Activated T-helper 2 cell treated with anti-CD3 and anti-CD28 coated beads, Interferon-gamma antibody, Interleukin-2, Interleukin-4, amounts not matched to agents 10 μg/mL and 5 μg/mL and 100 μg/mL, durations not matched to agents 14 hours and 24 hours and 36 hours (primary cell): ENCODE measurements around the gene AURKB. TPM values are rescaled to one million over a fixed set of nuclear protein-coding genes. Genes with fewer than 3 reads are reported as not detected.

Source experiments
- DNase-seq: peaks from one replicate; pipeline ENCODE4 v3.0.0; 2021; ENCODE audit warnings: low spot score
- H3K27ac Mint-ChIP-seq: one replicate; pipeline ENCODE4 v1.8.0; 2021; ENCODE audit warnings: mixed read lengths
- H3K27me3 Mint-ChIP-seq: one replicate; pipeline ENCODE4 v1.8.0; 2021; ENCODE audit warnings: low read depth, mixed read lengths
- H3K36me3 Mint-ChIP-seq: one replicate; pipeline ENCODE4 v1.8.0; 2021; ENCODE audit warnings: low read depth, mixed read lengths
- H3K4me1 Mint-ChIP-seq: one replicate; pipeline ENCODE4 v1.8.0; 2021; ENCODE audit warnings: low read depth, mixed read lengths
- H3K4me3 Mint-ChIP-seq: one replicate; pipeline ENCODE4 v1.8.0; 2021; ENCODE audit warnings: low read depth, mild to moderate bottlenecking, moderate library complexity, mixed read lengths
- H3K9me3 Mint-ChIP-seq: one replicate; pipeline ENCODE4 v1.8.0; 2021; ENCODE audit warnings: mixed read lengths
- intact Hi-C: fragments of 100-400 bp; cut with micrococcal nuclease; formaldehyde crosslinking; loops from one replicate; pipeline ENCODE4 v1.15.1; 2023
- total RNA-seq: library from RNA; stranded (reverse); gene quantifications from 2 replicates; pipeline ENCODE4 v1.2.3, GENCODE V29; 2022

Gene AURKB
- total RNA-seq, 1 donor from 2014 or later: 113 TPM

DNA sequence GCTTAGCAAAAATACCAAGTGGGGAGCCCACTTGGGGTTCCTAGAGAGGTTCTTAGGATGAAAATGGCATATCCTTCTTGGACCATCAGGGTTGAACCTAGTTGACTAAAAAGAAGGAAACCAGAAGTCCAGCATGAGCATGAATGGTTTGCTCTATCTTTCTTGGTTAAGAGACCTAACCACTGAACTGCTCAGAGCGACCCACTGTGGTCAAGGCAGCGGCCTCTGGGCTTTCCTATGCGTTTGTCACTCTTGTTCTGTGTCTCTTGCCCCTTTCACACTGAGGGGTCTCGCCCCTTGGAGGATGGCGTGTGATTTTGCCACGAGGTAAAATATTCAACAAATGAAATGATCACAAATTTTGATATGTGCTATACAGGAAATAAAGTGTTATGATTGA lies 19.9 kb downstream of the AURKB start:
- intact Hi-C loops: loop anchor here (5.0 kb wide), 1 partner anchor 97 kb away; the partner anchor contains the start of gene RANGRF
- H3K27ac Mint-ChIP-seq: peak overlapping the region; percentile 86
- no peak for DNase-seq
- no peak overlapping the region for H3K4me3 Mint-ChIP-seq
- H3K36me3 Mint-ChIP-seq: no peaks in the 10 kb centered on the region
- peaks cover 11% of the 10 kb centered on the region for H3K4me1 Mint-ChIP-seq
- H3K9me3 Mint-ChIP-seq: no peaks in the 10 kb centered on the region
- H3K27me3 Mint-ChIP-seq: no peaks in the 10 kb centered on the region

DNA sequence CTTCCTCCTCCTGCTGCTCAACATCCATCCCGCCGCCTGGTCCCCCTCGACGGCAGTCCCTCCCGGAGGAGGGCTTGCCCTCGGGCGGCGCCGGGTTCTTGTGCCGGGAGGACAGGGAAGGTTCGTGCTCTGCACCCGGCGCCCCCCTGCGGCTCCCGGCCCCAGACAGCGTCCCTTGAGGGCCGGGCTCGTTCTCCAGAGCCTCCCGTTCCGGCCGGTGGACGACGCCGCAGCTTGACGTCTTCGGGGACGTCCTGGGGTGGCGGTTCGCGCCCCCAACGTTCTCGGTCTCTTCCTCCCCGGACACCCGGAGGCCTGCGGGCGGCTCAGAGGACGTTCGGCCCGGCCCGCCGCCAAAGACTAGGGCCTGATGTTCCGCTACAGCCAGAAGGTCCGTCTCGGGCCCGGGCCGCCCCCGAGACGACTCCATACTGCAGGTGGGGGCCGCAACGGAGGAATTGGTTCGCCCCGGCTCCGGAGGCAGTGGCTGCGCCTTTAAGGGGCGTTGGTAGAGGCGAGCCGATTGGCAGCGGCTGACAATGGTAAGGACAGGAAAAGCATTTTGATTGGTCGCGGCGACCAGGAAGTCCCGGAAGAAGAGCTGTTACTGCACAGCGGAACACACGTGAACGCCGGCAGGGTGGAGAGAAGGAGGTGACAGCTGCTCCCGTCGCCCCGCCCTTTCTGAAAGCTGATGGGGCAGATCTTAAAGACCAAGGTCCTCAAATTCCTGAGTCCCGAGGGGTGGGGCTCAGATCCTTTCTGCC lies 20.5 kb downstream of the AURKB start, which contains the start of gene BORCS6:
Gene BORCS6, minus strand, starts transcription at position 470 of the 767 bp plus-strand sequence. Its CDS starts 40 bp downstream, at position 430.
- H3K4me1 Mint-ChIP-seq: peaks cover 11% of the 10 kb centered on the region
- H3K27ac Mint-ChIP-seq: peak within 1 kb of the TSS; percentile 86
- DNase-seq: peak; percentile 95
- intact Hi-C loops: loop anchor here (5.0 kb wide), 1 partner anchor 97 kb away; the partner anchor contains the start of gene RANGRF
- H3K36me3 Mint-ChIP-seq: no peaks in the 10 kb centered on the region
- no peaks in the 10 kb centered on the region for H3K9me3 Mint-ChIP-seq
- no peak within 1 kb of the TSS for H3K4me3 Mint-ChIP-seq
- H3K27me3 Mint-ChIP-seq: no peaks in the 10 kb centered on the region

DNA sequence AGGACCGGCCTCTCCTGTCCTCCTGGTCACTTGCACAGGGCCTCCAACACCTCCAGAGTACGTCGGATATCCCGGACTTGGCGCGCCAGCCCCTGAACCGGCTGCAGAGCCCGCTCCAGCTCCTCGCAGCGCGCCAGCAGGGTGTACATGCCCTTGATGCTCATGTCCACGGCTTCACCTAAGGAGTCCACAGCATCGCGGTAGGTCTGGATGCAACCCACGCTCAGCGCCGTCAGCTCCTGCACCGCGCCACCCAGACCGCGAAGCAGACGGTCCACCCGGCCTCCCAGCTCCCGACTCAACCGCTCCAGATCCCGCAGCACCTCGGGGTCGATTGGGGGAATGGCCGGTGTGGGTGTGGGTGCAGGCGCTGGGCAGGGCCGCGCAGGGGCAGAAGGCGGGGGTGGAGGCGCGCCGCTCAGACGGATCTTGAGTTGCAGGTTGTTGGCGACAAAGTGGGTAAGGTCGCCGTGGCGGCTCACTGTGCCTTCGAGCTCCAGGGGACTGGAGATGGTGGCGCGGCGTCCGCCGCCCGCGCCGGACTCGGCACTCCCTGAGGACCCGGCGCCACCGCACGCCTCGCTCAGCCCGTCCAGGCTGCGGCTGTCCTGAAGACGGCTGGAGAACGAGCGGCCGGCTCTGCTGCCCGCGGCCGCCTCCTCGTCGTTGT lies 21.2 kb downstream of the AURKB start:
- no peaks in the 10 kb centered on the region for H3K9me3 Mint-ChIP-seq
- H3K27me3 Mint-ChIP-seq: no peaks in the 10 kb centered on the region
- intact Hi-C loops: no loop called here
- H3K4me3 Mint-ChIP-seq: no peak overlapping the region
- peaks cover 11% of the 10 kb centered on the region for H3K4me1 Mint-ChIP-seq
- DNase-seq: peak; percentile 37
- no peaks in the 10 kb centered on the region for H3K36me3 Mint-ChIP-seq
- peak overlapping the region; percentile 50 for H3K27ac Mint-ChIP-seq

DNA sequence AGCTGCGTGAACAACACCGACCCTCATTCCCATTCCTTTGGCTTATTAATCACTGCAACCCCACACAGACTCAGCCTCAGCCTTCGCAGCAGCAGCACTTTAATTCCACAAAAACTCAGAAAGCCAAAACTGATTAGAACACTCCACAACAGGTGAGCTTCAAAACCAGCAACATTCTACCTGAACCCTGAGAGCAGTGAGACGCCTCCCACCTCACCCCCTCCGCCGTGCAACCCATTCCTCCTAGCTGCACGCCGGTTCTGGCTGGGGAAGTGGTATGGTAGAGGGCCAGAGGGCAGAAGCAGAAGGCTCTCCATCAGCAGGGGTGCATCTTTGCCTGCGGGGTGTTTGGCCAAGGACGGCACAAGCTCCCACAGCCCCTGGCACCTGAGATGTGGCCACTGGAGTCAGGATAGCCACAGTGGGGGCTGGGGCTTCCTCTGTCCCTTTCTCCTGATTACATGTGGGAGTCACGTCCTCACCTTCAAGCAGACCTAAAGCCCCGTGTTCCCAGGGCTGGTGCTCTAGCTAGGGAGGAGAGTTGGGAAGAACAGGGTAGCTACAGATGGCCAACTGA lies 22.0 kb downstream of the AURKB start:
- H3K27ac Mint-ChIP-seq: no peak overlapping the region
- H3K27me3 Mint-ChIP-seq: no peaks in the 10 kb centered on the region
- intact Hi-C loops: no loop called here
- peak; percentile 20 for DNase-seq
- peaks cover 14% of the 10 kb centered on the region for H3K4me1 Mint-ChIP-seq
- H3K36me3 Mint-ChIP-seq: no peaks in the 10 kb centered on the region
- no peak overlapping the region for H3K4me3 Mint-ChIP-seq
- H3K9me3 Mint-ChIP-seq: no peaks in the 10 kb centered on the region

DNA sequence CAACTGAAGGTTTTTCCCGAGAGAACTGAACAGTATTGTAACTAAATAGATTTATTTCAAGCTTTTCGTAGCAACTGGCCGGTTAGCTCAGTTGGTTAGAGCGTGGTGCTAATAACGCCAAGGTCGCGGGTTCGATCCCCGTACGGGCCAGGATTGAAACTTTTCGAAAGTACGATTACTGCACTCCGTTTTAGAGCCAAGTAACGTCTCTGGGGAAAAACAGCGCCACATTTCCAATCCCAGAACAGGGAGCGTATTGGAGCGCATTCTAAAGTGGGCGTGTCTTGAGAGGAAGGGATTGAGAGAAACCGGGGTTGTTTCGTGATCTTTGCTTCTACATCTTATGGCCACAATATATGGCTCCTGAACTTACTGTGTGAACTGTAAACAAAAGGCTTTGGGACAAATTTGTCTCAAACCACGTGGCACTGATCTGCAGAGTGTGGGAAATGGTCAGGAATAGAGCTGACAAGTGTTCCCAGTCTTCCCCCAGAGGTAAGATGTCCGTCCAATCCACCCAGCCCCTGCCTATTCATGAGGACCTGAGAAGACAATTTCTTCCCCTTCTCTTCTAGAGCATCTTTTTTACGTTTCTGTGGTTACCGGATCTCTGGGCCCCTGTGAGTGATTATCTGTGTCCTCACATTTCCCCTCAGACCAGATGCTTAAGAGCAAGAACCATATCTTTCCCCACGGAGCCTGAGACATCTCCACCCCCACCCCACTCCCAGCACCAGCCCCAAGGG lies 22.7 kb downstream of the AURKB start:
- intact Hi-C loops: loop anchor here (1.0 kb wide), 9 partner anchors 14 to 67 kb away; partner anchors contain the start of genes CTC1 and HES7
- no peaks in the 10 kb centered on the region for H3K36me3 Mint-ChIP-seq
- no peak overlapping the region for H3K27ac Mint-ChIP-seq
- no peaks in the 10 kb centered on the region for H3K9me3 Mint-ChIP-seq
- H3K4me1 Mint-ChIP-seq: peaks cover 14% of the 10 kb centered on the region
- H3K27me3 Mint-ChIP-seq: peaks cover 2% of the 10 kb centered on the region
- no peak overlapping the region for H3K4me3 Mint-ChIP-seq
- peak; percentile 89 for DNase-seq

DNA sequence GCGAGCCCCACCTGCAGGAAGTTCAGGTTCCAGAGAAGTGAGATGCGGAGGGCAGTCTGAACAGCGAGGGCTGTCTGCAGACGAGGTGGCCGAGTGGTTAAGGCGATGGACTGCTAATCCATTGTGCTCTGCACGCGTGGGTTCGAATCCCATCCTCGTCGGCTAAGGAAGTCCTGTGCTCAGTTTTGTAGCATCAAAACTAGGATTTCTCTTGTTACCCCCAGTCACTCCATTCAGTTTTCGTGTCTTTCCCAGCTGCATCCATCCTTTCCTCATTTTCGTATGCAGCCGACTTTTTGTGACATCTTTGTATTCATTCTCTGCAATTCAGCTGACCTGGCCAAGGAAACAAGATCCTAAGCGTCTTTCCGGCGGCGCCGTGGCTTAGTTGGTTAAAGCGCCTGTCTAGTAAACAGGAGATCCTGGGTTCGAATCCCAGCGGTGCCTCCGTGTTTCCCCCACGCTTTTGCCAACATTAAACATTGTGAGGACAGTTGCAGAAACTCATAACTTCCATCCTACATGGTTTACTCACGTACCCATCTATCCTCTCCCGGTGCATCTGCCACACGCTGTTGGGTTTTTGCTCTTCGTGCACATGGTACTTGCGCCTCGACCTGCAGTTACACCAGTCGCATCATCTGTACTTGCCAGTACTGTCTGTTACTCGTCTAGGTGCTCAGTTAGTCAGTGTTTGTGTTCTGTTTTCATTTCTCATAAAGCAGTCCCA lies 23.4 kb downstream of the AURKB start:
- peak; percentile 91 for DNase-seq
- intact Hi-C loops: loop anchor here (1.0 kb wide), 9 partner anchors 14 to 67 kb away; partner anchors contain the start of genes CTC1 and HES7
- Mint-ChIP-seq H3K27ac (no peak overlapping the region), H3K36me3 (no peaks in the 10 kb centered on the region), H3K4me1 (peaks cover 16% of the 10 kb centered on the region), H3K4me3 (no peak overlapping the region), H3K27me3 (peaks cover 6% of the 10 kb centered on the region), H3K9me3 (no peaks in the 10 kb centered on the region)

DNA sequence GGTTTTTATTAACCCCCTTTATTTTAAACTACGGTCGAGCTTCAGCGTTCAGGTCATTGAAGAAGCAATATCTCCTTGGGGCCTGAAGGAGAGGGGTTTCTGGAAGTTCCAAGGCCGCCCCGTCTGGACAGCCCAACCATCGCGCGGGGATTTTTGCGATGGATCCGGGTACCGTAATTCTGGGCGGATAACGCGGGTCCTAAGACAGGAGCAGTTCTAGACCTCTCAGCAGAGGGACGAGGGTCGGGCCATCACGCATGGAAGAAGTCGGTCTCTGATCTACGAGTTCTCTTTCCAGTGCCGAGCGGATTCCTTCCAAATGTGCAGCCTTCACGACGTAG lies 24.0 kb downstream of the AURKB start:
- no peaks in the 10 kb centered on the region for H3K9me3 Mint-ChIP-seq
- intact Hi-C loops: no loop called here
- H3K27me3 Mint-ChIP-seq: peaks cover 7% of the 10 kb centered on the region
- peaks cover 17% of the 10 kb centered on the region for H3K4me1 Mint-ChIP-seq
- H3K4me3 Mint-ChIP-seq: no peak overlapping the region
- H3K27ac Mint-ChIP-seq: no peak overlapping the region
- no peak for DNase-seq
- no peaks in the 10 kb centered on the region for H3K36me3 Mint-ChIP-seq

DNA sequence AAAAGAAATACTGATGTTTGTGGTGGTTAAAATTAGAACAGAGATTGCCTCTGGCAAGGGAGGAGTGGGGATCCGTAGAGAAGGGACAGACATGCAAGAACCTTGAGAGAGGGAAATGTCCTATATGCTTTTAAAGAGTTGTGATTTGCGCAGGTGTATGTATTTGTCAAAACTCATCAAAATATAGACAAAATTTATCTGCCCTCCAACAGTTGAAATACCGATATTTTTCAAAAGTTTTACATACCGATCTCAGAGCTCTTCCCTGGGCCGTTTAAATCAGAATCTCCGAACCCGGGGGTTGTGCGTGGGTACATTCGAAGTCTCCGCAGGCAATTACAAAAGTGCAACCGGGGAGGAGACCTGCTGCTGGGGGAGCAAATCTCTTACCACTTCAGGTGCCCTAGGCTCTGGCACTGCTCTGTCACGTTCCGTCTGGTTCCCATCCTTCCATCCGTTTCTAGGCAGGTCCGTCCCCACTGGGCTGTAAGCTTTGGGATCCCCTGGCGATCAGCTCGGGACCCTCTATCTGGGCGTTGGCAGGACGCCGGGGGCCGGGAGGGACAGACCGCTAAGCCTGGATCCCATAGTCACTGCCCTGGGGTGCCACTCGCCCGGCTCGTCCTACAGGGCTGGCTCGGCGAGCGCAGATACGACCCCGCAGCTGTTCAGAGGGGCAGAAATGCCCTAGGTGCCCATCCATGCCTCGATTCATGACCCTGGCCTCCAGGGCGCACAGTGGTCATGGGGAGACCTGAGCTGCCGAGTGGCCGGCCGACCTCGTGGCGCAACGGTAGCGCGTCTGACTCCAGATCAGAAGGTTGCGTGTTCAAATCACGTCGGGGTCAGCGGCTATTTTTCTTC lies 24.6 kb downstream of the AURKB start:
- Mint-ChIP-seq H3K27ac (peak overlapping the region; percentile 30), H3K9me3 (no peaks in the 10 kb centered on the region), H3K4me3 (no peak overlapping the region), H3K4me1 (peaks cover 14% of the 10 kb centered on the region), H3K36me3 (no peaks in the 10 kb centered on the region), H3K27me3 (peaks cover 8% of the 10 kb centered on the region)
- intact Hi-C loops: no loop called here
- peak; percentile 78 for DNase-seq

DNA sequence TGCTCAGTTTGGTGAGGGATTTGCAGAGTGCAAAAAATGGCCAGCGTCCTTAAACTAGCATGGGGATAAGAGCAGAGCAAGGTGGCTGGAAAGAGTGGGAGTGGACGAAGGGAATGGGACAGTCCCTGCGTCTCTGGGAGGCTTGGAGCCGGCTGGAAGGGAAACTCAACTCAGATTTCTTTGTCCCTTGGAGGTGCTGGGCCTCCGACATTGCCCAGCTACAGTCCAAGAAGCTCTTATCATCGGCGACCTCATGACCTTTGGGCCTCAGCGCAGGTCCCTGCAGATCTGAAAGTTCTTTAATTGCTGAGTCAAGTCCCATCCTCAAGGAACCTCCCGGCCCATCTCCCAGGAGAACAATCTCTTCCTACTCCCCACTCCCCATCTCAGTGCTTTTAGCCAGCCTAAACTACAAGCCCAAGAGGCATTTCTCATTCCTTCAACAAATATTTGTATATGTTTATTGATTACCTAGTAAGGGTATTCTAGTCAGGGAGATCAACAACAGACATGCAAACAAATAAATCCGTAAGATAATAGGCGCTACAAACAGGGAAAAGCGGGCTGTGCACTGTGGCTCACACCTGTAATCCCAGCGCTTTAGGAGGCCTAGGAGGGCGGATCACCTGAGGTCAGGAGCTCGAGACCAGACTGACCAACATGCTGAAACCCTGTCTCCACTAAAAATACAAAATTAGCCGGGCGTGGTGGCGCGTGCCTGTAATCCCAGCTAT lies 33.2 kb downstream of the AURKB start:
- Mint-ChIP-seq H3K9me3 (no peaks in the 10 kb centered on the region), H3K27ac (no peak overlapping the region), H3K36me3 (no peaks in the 10 kb centered on the region), H3K27me3 (peaks cover 5% of the 10 kb centered on the region), H3K4me3 (peak overlapping the region; percentile 95), H3K4me1 (peaks cover 41% of the 10 kb centered on the region)
- intact Hi-C loops: no loop called here
- DNase-seq: no peak

DNA sequence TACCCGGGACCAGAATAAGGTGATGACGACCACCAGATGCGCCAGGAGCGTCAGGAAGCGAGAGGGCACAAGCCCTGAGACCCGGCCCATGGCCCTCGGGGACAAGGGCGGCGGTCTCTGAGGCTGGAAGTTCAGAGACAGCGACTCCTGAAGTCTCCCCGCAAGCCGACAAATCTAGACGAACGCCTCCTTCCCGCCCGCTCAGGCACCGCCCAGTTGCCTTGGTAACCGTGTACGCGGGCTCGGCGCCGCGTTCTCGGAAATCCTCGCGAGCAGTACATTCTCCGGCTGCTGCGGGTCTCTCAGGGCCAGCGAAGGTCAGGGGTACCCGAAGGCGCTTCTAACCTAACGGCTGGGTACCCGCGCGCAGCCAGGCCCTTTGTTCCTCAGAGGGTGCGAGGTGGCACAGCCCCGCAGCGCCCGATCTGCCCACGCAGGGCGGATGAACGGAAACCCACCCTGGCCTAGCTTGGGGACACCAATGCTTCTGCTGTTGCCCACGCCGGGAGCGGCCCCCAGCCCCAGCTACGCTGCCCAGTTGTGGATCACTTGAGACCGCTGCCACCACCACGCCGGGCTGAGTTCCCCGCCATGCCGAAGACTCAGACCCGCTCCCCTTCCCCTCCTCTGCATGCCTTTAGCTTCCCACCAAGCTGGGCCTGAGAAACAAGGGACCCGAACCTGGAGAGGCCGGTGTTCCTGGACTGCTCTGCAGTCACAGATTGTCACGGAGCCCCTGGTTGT lies 34.0 kb downstream of the AURKB start, which contains the start of gene TMEM107:
Gene TMEM107, minus strand, starts transcription at position 184 of the 744 bp plus-strand sequence. Its CDS starts 94 bp downstream, at position 90.
- Mint-ChIP-seq H3K27ac (peak within 1 kb of the TSS; percentile 91), H3K4me1 (peaks cover 38% of the 10 kb centered on the region), H3K27me3 (peaks cover 1% of the 10 kb centered on the region), H3K9me3 (no peaks in the 10 kb centered on the region), H3K4me3 (peak within 1 kb of the TSS; percentile 95), H3K36me3 (no peaks in the 10 kb centered on the region)
- intact Hi-C loops: no loop called here
- DNase-seq: peak; percentile 86
